ENCODE data around the gene TMEM143. TPM values are rescaled to one million over a fixed set of nuclear protein-coding genes. Genes with fewer than 3 reads are reported as not detected.

TMEM143 gene
- total RNA-seq, 1 experiment from 2014 or later, result 7.4 TPM

Other genes starting within 250 kb of the TMEM143 start
- gene LIG1, start 193.6 kb downstream of the TMEM143 start, total RNA-seq (2014; rRNA removed; shearing (Covaris generic)), result 62.8 and 119 TPM in 2 replicates
- 3.1 and 3.6 TPM in 2 replicates for gene ZSWIM9, start 193.3 kb downstream of the TMEM143 start, total RNA-seq (2014; rRNA removed; shearing (Covaris generic))
- 25.9 and 36.0 TPM in 2 replicates for gene CARD8, start 108.0 kb downstream of the TMEM143 start, total RNA-seq (2014; rRNA removed; shearing (Covaris generic))
- 40.5 and 51.0 TPM in 2 replicates for gene ZNF114, start 93.9 kb downstream of the TMEM143 start, total RNA-seq (2014; rRNA removed; shearing (Covaris generic))
- gene EMP3, start 38.4 kb downstream of the TMEM143 start, total RNA-seq (2014; rRNA removed; shearing (Covaris generic)), result 73.8 and 83.8 TPM in 2 replicates
- not detected in 2 replicates for gene SYNGR4, start 427 bp upstream of the TMEM143 start, total RNA-seq (2014; rRNA removed; shearing (Covaris generic))
- gene KDELR1, start 27.6 kb upstream of the TMEM143 start, total RNA-seq (2014; rRNA removed; shearing (Covaris generic)), result 137 and 145 TPM in 2 replicates
- gene GRIN2D, start 29.7 kb upstream of the TMEM143 start, total RNA-seq (2014; rRNA removed; shearing (Covaris generic)), result 5.4 and 6.1 TPM in 2 replicates
- gene GRWD1, start 82.0 kb upstream of the TMEM143 start, total RNA-seq (2014; rRNA removed; shearing (Covaris generic)), result 87.9 and 99.8 TPM in 2 replicates
- gene KCNJ14, start 91.6 kb upstream of the TMEM143 start, total RNA-seq (2014; rRNA removed; shearing (Covaris generic)), result 0.31 TPM in 1 of 2 replicates, not detected in the other
- 87.4 and 107 TPM in 2 replicates for gene CYTH2, start 105.4 kb upstream of the TMEM143 start, total RNA-seq (2014; rRNA removed; shearing (Covaris generic))
- gene LMTK3, start 147.9 kb upstream of the TMEM143 start, total RNA-seq (2014; rRNA removed; shearing (Covaris generic)), result 8.1 and 12.5 TPM in 2 replicates
- gene SULT2B1, start 188.2 kb upstream of the TMEM143 start, total RNA-seq (2014; rRNA removed; shearing (Covaris generic)), result 0.37 TPM in 1 of 2 replicates, not detected in the other
- gene SPACA4, start 242.8 kb upstream of the TMEM143 start, total RNA-seq (2014; rRNA removed; shearing (Covaris generic)), result 0.55 TPM in 1 of 2 replicates, not detected in the other